Measurements from ENCODE around the gene TBC1D13. TPM values are rescaled to one million over a fixed set of nuclear protein-coding genes. Genes with fewer than 3 reads are reported as not detected.

The TBC1D13 gene
- total and polyA plus RNA-seq, 9 of the 15 experiments (the other 6 are each of a cell fraction or from before 2014, with no cell fraction given): 2.3 to 28.7 (median 11.4) TPM

DNA sequence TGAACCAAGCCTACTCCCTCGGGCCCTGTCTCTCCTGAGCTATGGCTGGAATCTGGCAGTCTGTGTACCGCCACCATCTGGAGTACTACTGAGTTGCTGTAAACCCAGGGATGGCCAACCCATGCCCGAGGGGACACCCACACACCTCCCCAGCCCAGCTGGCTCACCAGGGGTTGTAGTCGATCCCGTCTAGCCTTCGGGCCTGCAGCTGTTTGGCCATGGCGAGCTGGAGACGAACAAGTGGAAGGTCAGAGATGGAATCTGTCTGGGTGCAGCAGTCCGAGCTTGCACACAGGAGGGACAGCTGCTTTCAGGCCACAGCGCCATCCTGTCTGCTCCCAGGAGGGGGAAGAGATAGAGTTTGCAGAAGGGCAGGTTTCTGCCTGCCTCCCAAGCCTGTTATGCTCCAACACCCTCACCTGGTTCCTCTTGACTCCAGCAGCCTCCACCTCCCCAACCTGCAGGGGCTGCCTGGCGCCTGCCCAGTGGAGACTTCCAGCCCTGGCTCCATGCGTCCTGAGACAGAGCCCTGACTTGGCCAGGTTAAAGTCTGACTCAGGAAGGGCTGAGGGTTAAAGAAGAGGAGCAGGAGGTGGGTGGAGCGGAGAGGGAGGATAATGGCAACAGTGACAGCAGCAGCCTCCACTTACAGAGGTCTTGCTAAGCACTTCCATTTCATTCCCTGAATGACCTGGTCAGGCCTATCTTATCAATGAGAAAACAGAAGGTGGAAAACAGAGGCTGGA lies 58.3 kb downstream of the TBC1D13 start (continued):
- TF ChIP-seq UBTF (IDR thresholded peaks at IDR 0.05; ENCODE audit: borderline replicate concordance in 1 of 2, low read depth in 2 of 2, low read length in 2 of 2): peak in 1 of 2 experiments; percentile 79; a peak in 2 of 4 replicates
- peak; percentile 86 for TF ChIP-seq POLR2AphosphoS5 (IDR thresholded peaks at IDR 0.05; ENCODE audit: control insufficient read depth, insufficient read depth, low read depth, low read length)
- no peak for TF ChIP-seq SAFB (IDR thresholded peaks at IDR 0.05; ENCODE audit: borderline replicate concordance, low read depth, low read length)
- no peak for TF ChIP-seq DACH1 (IDR thresholded peaks at IDR 0.05; ENCODE audit: partially characterized antibody)
- TF ChIP-seq, protein P1, sequence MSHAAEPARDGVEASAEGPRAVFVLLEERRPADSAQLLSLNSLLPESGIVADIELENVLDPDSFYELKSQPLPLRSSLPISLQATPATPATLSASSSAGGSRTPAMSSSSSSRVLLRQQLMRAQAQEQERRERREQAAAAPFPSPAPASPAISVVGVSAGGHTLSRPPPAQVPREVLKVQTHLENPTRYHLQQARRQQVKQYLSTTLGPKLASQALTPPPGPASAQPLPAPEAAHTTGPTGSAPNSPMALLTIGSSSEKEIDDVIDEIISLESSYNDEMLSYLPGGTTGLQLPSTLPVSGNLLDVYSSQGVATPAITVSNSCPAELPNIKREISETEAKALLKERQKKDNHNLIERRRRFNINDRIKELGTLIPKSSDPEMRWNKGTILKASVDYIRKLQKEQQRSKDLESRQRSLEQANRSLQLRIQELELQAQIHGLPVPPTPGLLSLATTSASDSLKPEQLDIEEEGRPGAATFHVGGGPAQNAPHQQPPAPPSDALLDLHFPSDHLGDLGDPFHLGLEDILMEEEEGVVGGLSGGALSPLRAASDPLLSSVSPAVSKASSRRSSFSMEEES (CRISPR knock-in tag; IDR thresholded peaks at IDR 0.05): no peak
- peak; percentile 81; the same call in 1 of the 2 replicates for TF ChIP-seq SMARCE1 (IDR thresholded peaks at IDR 0.05)
- peak; percentile 54; the same call in 1 of the 2 replicates for TF ChIP-seq MTA1 (IDR thresholded peaks at IDR 0.05; ENCODE audit: borderline replicate concordance)
- TF ChIP-seq RBFOX2 (IDR thresholded peaks at IDR 0.05; ENCODE audit: low read depth, low read length): no peak
- no peak for TF ChIP-seq DDX20 (tag; IDR thresholded peaks at IDR 0.05; ENCODE audit: low read depth)
- TF ChIP-seq KDM4B (IDR thresholded peaks at IDR 0.05; ENCODE audit: borderline replicate concordance in 2 of 2, low read depth in 1 of 2): no peak
- TF ChIP-seq NFE2L1 (tag; IDR thresholded peaks at IDR 0.05; ENCODE audit: borderline replicate concordance, low read depth): no peak
- TF ChIP-seq CEBPG (CRISPR knock-in tag; IDR thresholded peaks at IDR 0.05): peak; percentile 64; the same call in 1 of the 2 replicates
- no peak for TF ChIP-seq CEBPG (tag; conservative IDR thresholded peaks at IDR 0.05 in 1 of 2, IDR thresholded peaks at IDR 0.05 in 1 of 2)
- TF ChIP-seq MTF1 (CRISPR knock-in tag; IDR thresholded peaks at IDR 0.05; ENCODE audit: borderline replicate concordance): no peak
- TF ChIP-seq ETV1 (tag; conservative IDR thresholded peaks at IDR 0.05; ENCODE audit: low read depth): no peak
- TF ChIP-seq ZNF224 (CRISPR knock-in tag; IDR thresholded peaks at IDR 0.05): no peak
- TF ChIP-seq HNRNPH1 (optimal IDR thresholded peaks at IDR 0.05; ENCODE audit: low read depth, low read length): no peak
- TF ChIP-seq XRCC5 (IDR thresholded peaks at IDR 0.05; ENCODE audit: low read depth, low read length): peak; percentile 22; the same call in 1 of the 2 replicates
- TF ChIP-seq BHLHE40 (IDR thresholded peaks at IDR 0.05; ENCODE audit: low read length): 0 out of 2 replicates have a peak, but pooled peaks have one; percentile 34
- peak; percentile 68 for TF ChIP-seq NFIC (IDR thresholded peaks at IDR 0.05)
- TF ChIP-seq KDM1A (IDR thresholded peaks at IDR 0.05): peak; percentile 70 to 76
- TF ChIP-seq ZNF75A (CRISPR knock-in tag; IDR thresholded peaks at IDR 0.05): no peak
- no peak for TF ChIP-seq GABPA (tag; conservative IDR thresholded peaks at IDR 0.05; ENCODE audit: low read depth)
- TF ChIP-seq TRIM28 (IDR thresholded peaks at IDR 0.05): peak; percentile 66
- peak; percentile 94 for TF ChIP-seq TCF3 (CRISPR knock-in tag; IDR thresholded peaks at IDR 0.05)
- peak; percentile 33; the same call in 1 of the 2 replicates for TF ChIP-seq MECOM (CRISPR knock-in tag; IDR thresholded peaks at IDR 0.05)
